NCI-H146 treated with DMSO at 0.1 percent for 48 hours (cell line): Measurements from ENCODE around the gene C1QTNF1.

ENCODE experiments used
- DNase-seq: peaks from one replicate; lab custom pipeline; 2025; ENCODE audit not compliant: unreplicated experiment; lab: John Stamatoyannopoulos, UW

Gene C1QTNF1

DNA sequence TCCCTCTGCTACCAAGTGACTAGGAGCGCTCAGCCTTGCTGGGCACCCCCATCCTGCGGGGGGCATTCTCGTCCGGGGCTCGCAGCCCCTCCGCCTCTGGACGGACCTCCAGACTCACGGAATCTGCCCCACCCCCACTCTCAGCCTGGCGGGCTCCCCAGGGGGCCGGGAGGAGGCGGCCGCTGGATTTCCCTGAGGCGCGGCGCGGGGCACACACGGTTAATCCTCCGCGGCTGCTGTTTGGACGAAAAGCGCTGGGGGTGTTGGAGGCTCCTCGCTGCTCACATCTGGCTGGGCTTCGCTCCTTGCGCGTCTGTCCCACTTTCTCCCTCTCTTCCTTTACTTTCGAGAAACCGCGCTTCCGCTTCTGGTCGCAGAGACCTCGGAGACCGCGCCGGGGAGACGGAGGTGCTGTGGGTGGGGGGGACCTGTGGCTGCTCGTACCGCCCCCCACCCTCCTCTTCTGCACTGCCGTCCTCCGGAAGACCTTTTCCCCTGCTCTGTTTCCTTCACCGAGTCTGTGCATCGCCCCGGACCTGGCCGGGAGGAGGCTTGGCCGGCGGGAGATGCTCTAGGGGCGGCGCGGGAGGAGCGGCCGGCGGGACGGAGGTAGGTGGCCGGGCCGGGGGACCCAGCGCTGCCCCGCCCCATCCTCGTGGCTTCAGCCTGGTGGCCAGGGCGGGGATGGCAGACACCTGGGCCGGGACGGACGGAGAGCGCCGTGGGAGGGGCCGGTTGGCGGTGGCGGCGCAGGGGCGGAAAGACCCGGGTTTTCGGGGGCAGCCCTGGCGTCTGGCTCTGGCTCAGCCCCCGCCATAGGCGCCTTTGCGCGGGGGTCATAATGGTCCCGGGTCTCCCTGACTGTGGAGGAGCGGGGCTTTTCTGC is at the start of gene C1QTNF1:
TSS of gene C1QTNF1 (plus strand) at position 284 of the 886 bp plus-strand sequence. CDS start 19,800 bp downstream, outside the sequence.
- DNase-seq: peak; percentile 19

GRCh38 chr17:78974635-78975591 is 49.1 kb upstream of the C1QTNF1 start:
- no peak for DNase-seq

DNA sequence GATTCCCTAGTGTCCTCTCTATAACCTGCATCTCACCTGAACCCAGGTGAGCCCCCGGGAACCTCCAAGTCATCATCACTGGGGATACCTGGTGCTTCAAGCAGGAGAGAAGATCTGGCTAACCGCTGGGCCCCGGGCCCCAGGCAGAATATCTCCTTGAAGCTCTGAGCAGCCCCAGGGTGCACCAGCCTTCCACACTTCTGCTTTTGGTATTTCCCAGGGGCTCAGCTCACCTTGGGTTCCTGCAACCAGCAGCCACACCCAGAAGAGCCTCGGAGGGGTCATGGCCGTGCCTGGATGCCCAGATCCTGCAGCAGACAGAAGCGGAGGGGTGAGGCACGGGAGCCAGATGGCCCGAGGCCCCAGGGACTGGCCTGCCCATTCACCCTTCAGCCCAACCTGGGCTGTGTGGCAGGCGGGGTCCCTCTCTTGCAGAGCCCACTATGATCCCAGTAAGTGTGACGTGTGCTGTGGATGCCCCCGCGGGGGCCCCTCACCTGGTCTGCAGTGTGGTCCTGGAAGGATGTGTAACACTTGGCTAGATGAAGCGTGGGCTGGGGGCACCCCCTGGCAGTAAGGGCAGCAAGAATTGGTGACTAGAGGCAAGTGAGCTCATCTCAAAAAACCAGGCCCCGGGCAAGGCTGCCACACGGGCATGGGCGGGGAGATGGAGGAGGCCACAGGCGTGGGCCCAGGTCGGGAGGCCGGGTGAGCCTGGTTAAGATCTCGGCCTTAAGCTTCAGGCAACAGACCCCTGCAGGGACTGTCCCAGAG is 46.9 kb upstream of the C1QTNF1 start:
- DNase-seq: no peak

- no peak for DNase-seq
Measured at GRCh38 chr17:78977681-78977943, 46.4 kb upstream of the C1QTNF1 start.

GRCh38 chr17:78977997-78978973 is 45.7 kb upstream of the C1QTNF1 start:
- DNase-seq: no peak

GRCh38 chr17:78979780-78980623 is 44.0 kb upstream of the C1QTNF1 start, which contains the start of gene LGALS3BP:
Gene LGALS3BP, minus strand, starts transcription at chr17:78979923. Its CDS starts 2,732 bp downstream, at chr17:78977191.
- DNase-seq: peak; percentile 95

GRCh38 chr17:78980624-78980972 is 43.4 kb upstream of the C1QTNF1 start:
- no peak for DNase-seq

DNA sequence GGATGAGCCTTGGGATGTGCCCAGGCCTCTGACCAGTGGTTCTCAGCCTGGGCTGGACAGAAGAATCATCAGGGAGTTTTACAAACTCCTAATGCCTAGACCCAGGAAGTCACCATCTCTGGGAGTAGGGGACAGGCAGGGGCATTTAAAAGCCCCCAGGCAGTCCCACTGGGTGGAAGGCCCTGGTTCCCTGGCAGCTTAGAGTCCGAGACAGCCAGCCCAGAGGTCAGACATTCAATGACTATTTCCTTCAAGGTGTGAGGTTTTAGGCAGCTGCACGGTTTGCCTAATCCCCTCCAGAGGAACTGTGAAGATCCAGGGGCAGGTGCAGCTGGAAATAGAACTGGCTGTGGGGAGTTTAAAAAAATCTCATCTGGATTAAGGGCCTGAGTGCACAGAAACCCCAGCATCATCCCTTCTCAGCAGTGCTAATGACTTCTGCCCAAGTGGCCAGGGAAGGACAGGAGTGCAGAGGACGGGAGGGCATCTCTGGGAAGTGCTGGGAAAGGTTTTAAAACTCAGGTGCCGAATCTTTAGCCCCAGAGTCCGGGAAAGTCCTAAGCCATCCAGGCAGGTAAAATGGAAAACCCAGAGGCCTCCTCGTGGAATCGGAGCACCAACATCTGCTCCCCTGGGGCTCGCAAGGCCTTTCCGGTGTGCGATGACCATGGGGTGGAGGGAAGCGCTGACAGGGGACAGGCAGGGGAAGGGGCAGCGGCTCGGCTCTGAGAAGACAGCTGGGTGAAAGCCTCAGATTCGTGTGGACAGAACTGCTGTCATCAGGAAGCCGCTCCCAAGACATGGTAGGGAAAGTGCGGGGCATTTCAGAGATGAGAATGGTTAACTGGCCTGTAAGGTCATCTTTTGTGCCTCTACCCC is 42.7 kb upstream of the C1QTNF1 start:
- DNase-seq: no peak

DNA sequence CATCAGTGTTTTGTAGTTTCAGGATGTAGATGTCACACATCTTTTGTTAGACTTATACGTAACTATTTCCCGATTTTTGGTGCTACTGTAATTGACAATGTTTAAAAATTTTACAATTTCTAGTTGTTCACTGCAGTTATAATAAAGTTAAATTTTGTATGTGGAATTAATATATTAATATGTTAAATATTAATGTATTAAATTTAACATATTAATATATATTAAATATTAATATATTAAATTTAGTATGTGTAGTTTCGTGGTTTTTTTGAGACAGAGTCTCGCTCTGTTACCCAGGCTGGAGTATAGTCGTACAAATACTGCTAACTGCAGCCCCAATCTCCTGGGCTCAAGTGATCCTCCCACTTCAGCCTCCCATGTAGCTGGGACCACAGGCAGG is 38.6 kb upstream of the C1QTNF1 start:
- DNase-seq: no peak

- DNase-seq: peak; percentile 20
Measured at GRCh38 chr17:78986048-78986648, 37.8 kb upstream of the C1QTNF1 start.

DNA sequence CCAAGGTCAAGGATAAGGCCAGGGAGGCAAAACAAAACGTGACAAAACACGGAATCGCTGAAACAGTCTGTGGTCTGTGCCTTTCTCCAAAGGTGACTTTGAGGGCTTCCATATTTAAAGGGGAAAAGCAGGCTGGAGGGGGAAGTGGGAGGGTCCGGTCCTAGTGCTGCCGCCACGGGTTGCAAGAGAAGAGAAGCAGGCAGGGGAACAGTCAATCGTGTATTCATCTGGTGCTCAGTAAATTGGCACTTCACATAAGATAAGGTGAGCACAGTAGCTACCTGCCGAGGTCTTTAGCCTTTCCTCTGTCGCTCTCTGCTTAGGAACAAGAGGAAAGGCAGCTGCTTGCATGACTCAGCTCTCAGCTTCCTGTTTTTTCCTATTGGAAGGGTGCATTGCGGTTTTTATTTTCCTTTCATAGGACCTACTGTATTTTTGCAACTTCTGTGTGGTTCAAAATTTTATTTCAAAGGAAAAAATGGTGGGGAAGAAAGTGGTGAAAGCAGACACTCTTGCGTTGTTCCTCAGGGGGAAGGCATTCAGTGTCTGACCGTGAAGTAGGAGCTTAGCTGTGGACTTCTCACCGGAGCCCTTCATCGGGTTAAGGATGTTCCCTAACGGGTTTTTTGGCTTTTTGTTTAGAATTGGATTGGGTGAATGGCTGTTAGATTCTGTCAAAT is 37.2 kb upstream of the C1QTNF1 start:
- peak; percentile 68 for DNase-seq

DNA sequence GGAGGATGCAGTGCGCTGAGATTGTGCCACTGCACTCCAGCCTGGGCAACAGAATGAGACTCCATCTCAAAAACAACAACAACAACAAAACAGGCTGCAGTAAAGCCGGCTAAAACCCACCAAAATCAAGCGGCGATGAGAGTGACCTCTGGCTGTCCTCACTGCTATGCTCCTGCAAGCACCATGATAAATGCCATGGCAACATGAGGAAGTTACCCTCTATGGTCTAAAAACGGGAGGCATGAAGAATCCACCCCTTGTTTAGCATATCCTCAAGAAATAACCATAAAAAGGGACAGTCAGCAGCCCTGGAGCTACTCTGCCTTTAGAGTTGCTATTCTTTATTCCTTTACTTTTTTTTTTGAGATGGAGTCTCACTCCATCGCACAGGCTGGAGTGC is 35.8 kb upstream of the C1QTNF1 start:
- no peak for DNase-seq

- no peak for DNase-seq
Measured at GRCh38 chr17:78990349-78991016, 33.5 kb upstream of the C1QTNF1 start.

DNA sequence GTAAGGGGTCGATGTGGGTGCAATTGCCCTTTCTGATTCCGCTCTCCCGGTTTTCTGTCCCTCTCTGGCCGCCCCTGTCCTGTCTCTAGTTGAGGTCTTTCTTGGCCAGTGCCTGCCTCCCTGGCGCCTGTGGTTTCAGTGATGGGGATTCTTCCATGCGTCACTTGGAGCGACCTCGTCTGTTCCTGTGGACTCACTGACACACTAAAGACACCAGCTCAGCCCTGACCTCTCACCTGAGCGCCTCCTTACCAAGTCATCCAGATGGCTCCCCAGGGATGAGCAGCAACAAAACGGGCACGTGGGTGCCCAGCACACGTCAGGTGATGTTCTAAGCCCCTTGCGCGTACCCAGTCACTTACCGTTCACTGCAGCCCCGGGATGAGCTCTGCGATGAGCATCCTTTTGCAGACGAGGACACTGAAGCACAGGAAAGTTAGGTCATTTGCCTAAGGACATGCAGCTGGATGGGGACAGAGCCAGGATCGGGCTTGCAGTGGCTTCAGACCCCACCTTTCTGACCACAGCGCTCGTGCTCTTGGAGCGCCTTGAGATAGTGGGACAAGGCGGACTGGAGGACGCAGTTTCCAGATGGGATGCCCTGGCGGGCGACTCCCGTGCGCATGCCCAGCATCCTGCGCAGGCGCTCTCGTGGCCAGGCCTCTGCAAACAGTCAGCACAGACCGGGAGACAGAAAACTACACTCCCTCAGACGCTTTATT is 32.8 kb upstream of the C1QTNF1 start:
- DNase-seq: no peak

GRCh38 chr17:78991906-78992532 is 31.9 kb upstream of the C1QTNF1 start:
- no peak for DNase-seq
